COR-L47 (cell line): ENCODE measurements around the gene TRNAU1AP.
"Not testable (repeated sequence)": the region's sequence is repeated elsewhere in the genome, so short reads cannot be mapped to it uniquely, and the experiment has no call there.

Source experiments
- DNase-seq: peaks from one replicate; lab custom pipeline; 2025; lab: John Stamatoyannopoulos, UW

The TRNAU1AP gene

GRCh38 chr1:28521502-28522164, 31.3 kb upstream of the TRNAU1AP start:
- no peak for DNase-seq

- not testable (repeated sequence) for DNase-seq
These were observed 30.3 kb upstream of the TRNAU1AP start for GRCh38 chr1:28522537-28522936.

GRCh38 chr1:28525002-28525642, 27.8 kb upstream of the TRNAU1AP start:
- not testable (repeated sequence) for DNase-seq

- no peak for DNase-seq
These were observed 26.0 kb upstream of the TRNAU1AP start for GRCh38 chr1:28526886-28527285.

- DNase-seq, result no peak
These were observed 22.4 kb upstream of the TRNAU1AP start for GRCh38 chr1:28530456-28530855.

GRCh38 chr1:28534671-28535070, 18.2 kb upstream of the TRNAU1AP start:
- DNase-seq, result no peak

GRCh38 chr1:28535180-28535579, 17.7 kb upstream of the TRNAU1AP start:
- DNase-seq, result no peak

GRCh38 chr1:28537457-28538199, 15.3 kb upstream of the TRNAU1AP start:
- no peak for DNase-seq

GRCh38 chr1:28538286-28538685, 14.6 kb upstream of the TRNAU1AP start:
- no peak for DNase-seq

GRCh38 chr1:28540651-28541050, 12.2 kb upstream of the TRNAU1AP start:
- DNase-seq, result no peak

- not testable (repeated sequence) for DNase-seq
These were observed 11.4 kb upstream of the TRNAU1AP start for GRCh38 chr1:28541414-28542015.

- no peak for DNase-seq
These were observed 7.6 kb upstream of the TRNAU1AP start for GRCh38 chr1:28545246-28545628.

GRCh38 chr1:28548318-28548717, 4.6 kb upstream of the TRNAU1AP start:
- DNase-seq, result no peak

- DNase-seq, result no peak
These were observed 1.5 kb upstream of the TRNAU1AP start for GRCh38 chr1:28551381-28551780.

- DNase-seq, result no peak
These were observed 8.0 kb downstream of the TRNAU1AP start for GRCh38 chr1:28560886-28561285.

- no peak for DNase-seq
These were observed 11.4 kb downstream of the TRNAU1AP start for GRCh38 chr1:28564310-28564709.

- DNase-seq, result no peak
These were observed 12.2 kb downstream of the TRNAU1AP start for GRCh38 chr1:28565040-28565439.

- no peak for DNase-seq
These were observed 12.8 kb downstream of the TRNAU1AP start for GRCh38 chr1:28565726-28566125.

- no peak for DNase-seq
These were observed 14.0 kb downstream of the TRNAU1AP start for GRCh38 chr1:28566931-28567330.

GRCh38 chr1:28571911-28572310, 19.0 kb downstream of the TRNAU1AP start:
- DNase-seq, result no peak

GRCh38 chr1:28572891-28573290, 20.0 kb downstream of the TRNAU1AP start:
- not testable (repeated sequence) for DNase-seq

GRCh38 chr1:28573564-28573963, 20.7 kb downstream of the TRNAU1AP start:
- DNase-seq, result no peak
